Coronary artery (tissue), 2 donors: ENCODE results near the gene GTF3C5.
"Not testable (repeated sequence)": the region's sequence is repeated elsewhere in the genome, so short reads cannot be mapped to it uniquely, and the experiment has no call there.

Experiments used
- DNase-seq: peaks from one replicate; pipeline ENCODE4 v3.0.0-alpha.2; 2017; ENCODE audit warnings: low spot score
- H3K27ac ChIP-seq, 2 donors: fragments of 200-600 bp; sonication (generic); one replicate each; pipeline ENCODE4 v1.5.1; 2016 to 2019
- H3K4me3 ChIP-seq: fragments of 200-600 bp; sonication (generic); 2 replicates; pipeline ENCODE4 v1.5.1; 2016; ENCODE audit warnings: mild to moderate bottlenecking, moderate library complexity
- CTCF ChIP-seq: fragments of 200-600 bp; sonication (generic); IDR thresholded peaks from one replicate; pipeline ENCODE4 v1.5.1; 2019; ENCODE audit warnings: antibody characterized with exemption

Gene GTF3C5

GRCh38 chr9:133059623-133060022, 28.8 kb downstream of the GTF3C5 start:
- Histone ChIP-seq H3K4me3 (no peak overlapping the region), H3K27ac (no peak overlapping the region)
- no peak for TF ChIP-seq CTCF
- DNase-seq = no peak

- Histone ChIP-seq H3K4me3 (no peak overlapping the region), H3K27ac (no peak overlapping the region)
- no peak for TF ChIP-seq CTCF
- DNase-seq = no peak
These were observed 29.6 kb downstream of the GTF3C5 start for GRCh38 chr9:133060417-133060841.

GRCh38 chr9:133061019-133061763, 30.4 kb downstream of the GTF3C5 start:
- DNase-seq, H3K27ac ChIP-seq, H3K4me3 ChIP-seq: not testable (repeated sequence)

- DNase-seq, H3K4me3 ChIP-seq, H3K27ac ChIP-seq: not testable (repeated sequence)
These were observed 31.0 kb downstream of the GTF3C5 start, which contains the start of gene CEL for GRCh38 chr9:133061764-133062145. Gene CEL, plus strand, starts transcription at chr9:133061981. Its CDS starts 22 bp downstream, at chr9:133062003.

- not testable (repeated sequence) for H3K4me3 ChIP-seq, DNase-seq, H3K27ac ChIP-seq
These were observed 31.8 kb downstream of the GTF3C5 start for GRCh38 chr9:133062569-133062968.

- H3K4me3 ChIP-seq = no peak overlapping the region
- DNase-seq = no peak
- H3K27ac ChIP-seq = no peak overlapping the region
- no peak for TF ChIP-seq CTCF
These were observed 32.3 kb downstream of the GTF3C5 start for GRCh38 chr9:133063159-133063499.

- no peak overlapping the region for H3K27ac ChIP-seq
- no peak for DNase-seq
- TF ChIP-seq CTCF = no peak
- no peak overlapping the region for H3K4me3 ChIP-seq
These were observed 32.9 kb downstream of the GTF3C5 start for GRCh38 chr9:133063500-133064231.

GRCh38 chr9:133064241-133065069, 33.7 kb downstream of the GTF3C5 start:
- Histone ChIP-seq H3K4me3 (no peak overlapping the region), H3K27ac (no peak overlapping the region)
- no peak for DNase-seq
- no peak for TF ChIP-seq CTCF
